ENCODE results near the gene MBNL1.

DNA sequence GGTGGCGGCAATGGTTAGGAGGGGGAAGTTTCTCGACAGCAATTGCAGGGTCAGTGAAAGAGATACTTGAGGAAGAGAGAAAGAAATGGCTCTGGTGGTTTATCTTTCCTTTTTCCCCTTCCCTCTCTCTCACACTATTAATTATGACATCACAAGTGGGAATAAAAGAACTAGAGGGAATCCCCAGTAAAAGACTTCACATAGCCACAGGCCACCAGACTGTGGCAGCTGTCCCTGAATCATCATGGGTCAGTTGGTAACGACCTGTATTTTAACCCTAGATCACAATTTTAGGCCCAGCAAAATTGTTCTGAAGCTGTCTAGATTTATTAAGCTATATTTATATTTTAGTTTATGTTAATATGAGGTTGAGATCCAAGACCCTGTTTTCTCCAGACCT lies 40.3 kb downstream of the MBNL1 start:
- TF ChIP-seq, protein P1, sequence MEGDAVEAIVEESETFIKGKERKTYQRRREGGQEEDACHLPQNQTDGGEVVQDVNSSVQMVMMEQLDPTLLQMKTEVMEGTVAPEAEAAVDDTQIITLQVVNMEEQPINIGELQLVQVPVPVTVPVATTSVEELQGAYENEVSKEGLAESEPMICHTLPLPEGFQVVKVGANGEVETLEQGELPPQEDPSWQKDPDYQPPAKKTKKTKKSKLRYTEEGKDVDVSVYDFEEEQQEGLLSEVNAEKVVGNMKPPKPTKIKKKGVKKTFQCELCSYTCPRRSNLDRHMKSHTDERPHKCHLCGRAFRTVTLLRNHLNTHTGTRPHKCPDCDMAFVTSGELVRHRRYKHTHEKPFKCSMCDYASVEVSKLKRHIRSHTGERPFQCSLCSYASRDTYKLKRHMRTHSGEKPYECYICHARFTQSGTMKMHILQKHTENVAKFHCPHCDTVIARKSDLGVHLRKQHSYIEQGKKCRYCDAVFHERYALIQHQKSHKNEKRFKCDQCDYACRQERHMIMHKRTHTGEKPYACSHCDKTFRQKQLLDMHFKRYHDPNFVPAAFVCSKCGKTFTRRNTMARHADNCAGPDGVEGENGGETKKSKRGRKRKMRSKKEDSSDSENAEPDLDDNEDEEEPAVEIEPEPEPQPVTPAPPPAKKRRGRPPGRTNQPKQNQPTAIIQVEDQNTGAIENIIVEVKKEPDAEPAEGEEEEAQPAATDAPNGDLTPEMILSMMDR (optimal IDR thresholded peaks at IDR 0.05 in 1 of 3, IDR thresholded peaks at IDR 0.05 in 1 of 3, conservative IDR thresholded peaks at IDR 0.05 in 1 of 3; ENCODE audit: extremely low read depth in 1 of 3, insufficient read depth in 2 of 3, low read length in 3 of 3): no peak
- no peak for TF ChIP-seq EZH2 (IDR thresholded peaks at IDR 0.05; ENCODE audit: low read length)
